HFF-Myc (cell line): ENCODE data around the gene KLRF1.

Source experiments
- DNase-seq: peaks from one replicate; pipeline ENCODE4 v3.0.0-alpha.2; 2011; ENCODE audit warnings: low read depth; ENCODE audit errors: extremely low read depth
- H3K4me3 ChIP-seq: replicated peaks from 2 replicates; pipeline ENCODE4 v1.5.1; 2011; ENCODE audit warnings: low read depth, mild to moderate bottlenecking, control low read depth, low read length
- TF ChIP-seq, protein P1 (sequence below): IDR thresholded peaks from 2 replicates; pipeline ENCODE4 v1.5.1; 2012; ENCODE audit warnings: mild to moderate bottlenecking, low read depth, low read length, control low read depth; ENCODE audit errors: missing control alignments

KLRF1 gene

DNA sequence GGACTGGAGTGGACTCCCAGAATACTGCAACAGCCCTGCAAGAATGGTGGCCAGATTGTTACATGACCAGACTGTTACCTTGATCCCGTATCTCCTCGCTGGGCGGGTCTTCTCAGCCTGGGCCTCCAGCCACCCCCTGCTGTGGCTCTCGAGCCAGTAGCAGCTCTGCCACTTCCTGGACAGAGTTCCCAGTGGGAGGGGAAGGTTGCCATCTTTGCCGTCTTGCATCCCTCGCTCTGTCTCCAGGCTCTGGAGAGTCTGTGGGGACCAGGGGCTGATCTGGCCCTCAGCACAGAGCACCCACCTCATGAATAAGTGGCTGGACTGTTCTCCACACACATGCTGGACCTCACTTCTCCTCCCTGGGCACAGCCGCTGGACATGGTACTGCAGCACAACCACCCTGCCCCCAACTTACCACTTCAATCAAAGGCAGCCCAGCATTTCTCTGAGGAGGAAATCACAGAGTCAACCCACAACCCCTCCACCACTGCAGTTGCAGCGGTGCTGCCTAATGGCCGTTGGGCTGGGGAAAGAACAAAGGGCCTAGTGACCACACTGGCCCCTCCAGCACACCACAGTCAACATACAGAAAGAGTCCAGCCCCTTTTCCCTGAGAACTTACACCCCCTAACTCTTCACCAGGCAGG, 6.9 kb upstream of the KLRF1 start:
- TF ChIP-seq, protein P1, sequence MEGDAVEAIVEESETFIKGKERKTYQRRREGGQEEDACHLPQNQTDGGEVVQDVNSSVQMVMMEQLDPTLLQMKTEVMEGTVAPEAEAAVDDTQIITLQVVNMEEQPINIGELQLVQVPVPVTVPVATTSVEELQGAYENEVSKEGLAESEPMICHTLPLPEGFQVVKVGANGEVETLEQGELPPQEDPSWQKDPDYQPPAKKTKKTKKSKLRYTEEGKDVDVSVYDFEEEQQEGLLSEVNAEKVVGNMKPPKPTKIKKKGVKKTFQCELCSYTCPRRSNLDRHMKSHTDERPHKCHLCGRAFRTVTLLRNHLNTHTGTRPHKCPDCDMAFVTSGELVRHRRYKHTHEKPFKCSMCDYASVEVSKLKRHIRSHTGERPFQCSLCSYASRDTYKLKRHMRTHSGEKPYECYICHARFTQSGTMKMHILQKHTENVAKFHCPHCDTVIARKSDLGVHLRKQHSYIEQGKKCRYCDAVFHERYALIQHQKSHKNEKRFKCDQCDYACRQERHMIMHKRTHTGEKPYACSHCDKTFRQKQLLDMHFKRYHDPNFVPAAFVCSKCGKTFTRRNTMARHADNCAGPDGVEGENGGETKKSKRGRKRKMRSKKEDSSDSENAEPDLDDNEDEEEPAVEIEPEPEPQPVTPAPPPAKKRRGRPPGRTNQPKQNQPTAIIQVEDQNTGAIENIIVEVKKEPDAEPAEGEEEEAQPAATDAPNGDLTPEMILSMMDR = no peak
- no peak overlapping the region for H3K4me3 ChIP-seq
- DNase-seq = no peak

DNA sequence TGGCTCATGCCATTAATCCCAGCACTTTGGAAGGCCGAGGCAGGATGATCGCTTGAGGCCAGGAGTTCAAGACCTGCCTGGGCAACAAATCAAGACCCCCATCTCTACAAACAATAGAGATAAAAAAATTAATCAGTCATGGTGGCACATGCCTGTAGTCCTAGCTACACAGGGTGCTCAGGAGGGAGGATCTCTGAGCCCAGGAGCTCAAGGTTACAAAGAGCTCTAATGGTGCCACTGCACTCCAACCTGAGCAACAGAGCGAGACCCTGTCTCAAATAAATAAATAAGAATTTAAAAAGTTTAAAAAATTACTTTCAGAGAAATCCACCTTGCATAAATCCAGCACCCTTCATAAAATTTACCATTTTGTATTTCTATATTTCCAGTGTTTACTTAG, 2.2 kb downstream of the KLRF1 start:
- no peak for DNase-seq
- no peak overlapping the region for H3K4me3 ChIP-seq
- TF ChIP-seq, protein P1 = no peak

DNA sequence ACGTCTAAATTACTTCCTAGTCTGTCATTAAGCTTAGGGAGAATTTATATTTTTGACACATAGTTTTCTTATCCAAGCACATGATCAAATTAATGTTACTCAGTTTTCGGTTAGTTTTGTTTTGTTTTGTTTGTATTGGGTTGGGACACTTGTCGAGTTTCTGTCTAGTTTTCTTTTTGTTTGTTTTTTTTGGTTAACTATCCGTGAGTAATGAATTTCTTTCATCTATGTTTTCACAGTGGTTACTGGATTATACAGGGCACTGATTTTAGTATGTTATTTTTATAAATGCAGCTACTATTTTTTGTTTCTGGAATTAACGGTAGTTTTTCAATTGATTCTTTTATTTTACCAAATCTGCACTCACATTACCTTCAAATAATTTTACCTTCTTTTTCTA, 2.7 kb downstream of the KLRF1 start:
- no peak overlapping the region for H3K4me3 ChIP-seq
- DNase-seq = no peak
- TF ChIP-seq, protein P1 = no peak

DNA sequence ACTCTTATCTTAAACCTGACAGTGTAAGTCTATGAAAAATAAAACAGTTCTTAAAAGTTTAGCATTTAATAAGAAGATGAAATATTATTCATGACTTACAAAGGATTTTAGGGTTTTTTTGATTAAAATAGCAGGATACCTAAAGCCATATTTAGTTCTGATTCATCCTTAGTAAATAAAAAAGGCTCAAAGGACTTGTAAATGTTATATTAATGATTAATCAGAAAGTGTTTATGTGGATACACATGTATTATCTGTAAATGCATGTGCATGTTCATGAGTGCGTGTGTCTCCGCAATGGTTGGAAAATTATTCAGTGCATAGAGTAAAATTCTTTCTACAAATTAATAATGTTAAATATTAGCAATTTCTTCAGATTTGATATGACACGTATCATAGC, 4.4 kb downstream of the KLRF1 start:
- TF ChIP-seq, protein P1 = no peak
- no peak overlapping the region for H3K4me3 ChIP-seq
- no peak for DNase-seq

DNA sequence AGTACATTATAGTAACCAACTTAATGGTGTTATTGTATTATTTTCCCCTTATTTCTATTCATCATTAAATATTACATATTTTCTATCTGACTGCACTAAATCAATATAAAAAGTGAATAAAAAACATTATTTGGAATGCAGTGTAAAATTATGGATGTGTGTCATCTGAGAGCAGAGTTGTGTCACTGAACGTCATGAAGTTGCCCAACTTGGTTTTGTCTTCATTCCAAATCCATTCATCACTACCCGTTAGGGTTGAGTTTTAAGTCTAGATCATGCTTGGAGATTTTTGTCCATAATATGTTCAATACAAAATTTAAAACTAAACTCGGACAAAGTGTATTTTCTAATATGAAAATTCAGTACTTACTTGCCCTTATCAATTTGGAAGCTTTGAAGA, 16.1 kb downstream of the KLRF1 start:
- no peak overlapping the region for H3K4me3 ChIP-seq
- no peak for DNase-seq
- TF ChIP-seq, protein P1 = no peak

DNA sequence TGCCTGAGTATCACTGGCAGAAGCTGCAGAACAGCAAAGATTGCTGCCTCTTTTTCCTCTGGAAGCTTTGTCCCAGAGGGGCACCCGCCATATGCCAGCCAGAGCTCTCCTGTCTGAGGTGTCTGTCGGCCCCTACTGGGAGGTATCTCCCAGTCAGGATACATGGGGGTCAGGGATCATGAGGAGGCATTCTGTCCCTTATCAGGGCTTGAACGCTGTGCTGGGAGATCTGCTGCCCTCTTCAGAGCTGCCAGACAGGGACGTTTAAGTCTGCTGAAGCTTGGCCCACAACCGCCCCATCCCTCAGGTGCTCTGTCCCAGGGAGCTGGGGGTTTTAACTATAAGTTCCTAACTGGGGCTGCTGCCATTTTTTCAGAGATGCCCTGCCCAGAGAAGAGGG, 21.6 kb downstream of the KLRF1 start:
- no peak for DNase-seq
- H3K4me3 ChIP-seq = no peak overlapping the region
- TF ChIP-seq, protein P1 = no peak

DNA sequence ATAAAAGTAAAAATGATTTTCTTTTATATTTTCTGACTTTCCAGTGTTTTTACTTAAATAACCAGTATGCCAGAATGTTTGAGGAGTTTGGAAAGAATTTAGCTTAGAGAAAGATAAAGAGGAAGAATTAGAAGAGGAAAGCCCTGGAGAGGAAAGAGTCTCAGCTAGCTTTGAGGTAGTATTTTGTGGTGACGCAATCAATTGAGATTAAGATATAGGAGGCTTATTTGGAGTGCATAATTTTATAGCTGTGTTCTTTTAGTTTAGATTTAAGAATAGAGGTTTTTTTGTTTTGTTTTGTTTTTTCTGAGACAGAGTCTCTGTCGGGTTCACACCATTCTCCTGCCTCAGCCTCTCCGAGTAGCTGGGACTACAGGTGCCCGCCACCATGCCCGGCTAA, 23.8 kb downstream of the KLRF1 start:
- TF ChIP-seq, protein P1 = no peak
- H3K4me3 ChIP-seq = no peak overlapping the region
- no peak for DNase-seq
